ENCODE results near the gene ATCAY. TPM values are rescaled to one million over a fixed set of nuclear protein-coding genes. Genes with fewer than 3 reads are reported as not detected.

ATCAY gene
- polyA plus RNA-seq, 2 of the 4 experiments (the other 2 are of a cell fraction) = 0.06 TPM; not detected in 1

- H3K4me1 ChIP-seq = no peaks in the 10 kb centered on the region
- ChIA-PET CTCF (interaction anchor here (1.5 kb wide), 1 partner anchor 9 kb away, joined by 4 read pairs; no protein-coding TSS in a partner anchor), POLR2A (interaction anchor here (0.5 kb wide), 1 partner anchor 12 kb away, joined by 4 read pairs; no protein-coding TSS in a partner anchor)
- no peak for DNase-seq (ENCODE audit: low read depth in 1 of 2, low spot score in 1 of 2)
- H3K9me3 ChIP-seq = no peaks in the 10 kb centered on the region
- no peak for ATAC-seq
- H3K4me2 ChIP-seq = no peak overlapping the region
- TF ChIP-seq HOXB5 (CRISPR knock-in tag; IDR thresholded peaks at IDR 0.05) (no peak), ZNF302 (CRISPR knock-in tag; IDR thresholded peaks at IDR 0.05) (no peak), NPAS2 (CRISPR knock-in tag; IDR thresholded peaks at IDR 0.05; ENCODE audit: borderline replicate concordance) (no peak), USF2 (IDR thresholded peaks at IDR 0.05) (no peak)
- TF ChIP-seq, protein P1, sequence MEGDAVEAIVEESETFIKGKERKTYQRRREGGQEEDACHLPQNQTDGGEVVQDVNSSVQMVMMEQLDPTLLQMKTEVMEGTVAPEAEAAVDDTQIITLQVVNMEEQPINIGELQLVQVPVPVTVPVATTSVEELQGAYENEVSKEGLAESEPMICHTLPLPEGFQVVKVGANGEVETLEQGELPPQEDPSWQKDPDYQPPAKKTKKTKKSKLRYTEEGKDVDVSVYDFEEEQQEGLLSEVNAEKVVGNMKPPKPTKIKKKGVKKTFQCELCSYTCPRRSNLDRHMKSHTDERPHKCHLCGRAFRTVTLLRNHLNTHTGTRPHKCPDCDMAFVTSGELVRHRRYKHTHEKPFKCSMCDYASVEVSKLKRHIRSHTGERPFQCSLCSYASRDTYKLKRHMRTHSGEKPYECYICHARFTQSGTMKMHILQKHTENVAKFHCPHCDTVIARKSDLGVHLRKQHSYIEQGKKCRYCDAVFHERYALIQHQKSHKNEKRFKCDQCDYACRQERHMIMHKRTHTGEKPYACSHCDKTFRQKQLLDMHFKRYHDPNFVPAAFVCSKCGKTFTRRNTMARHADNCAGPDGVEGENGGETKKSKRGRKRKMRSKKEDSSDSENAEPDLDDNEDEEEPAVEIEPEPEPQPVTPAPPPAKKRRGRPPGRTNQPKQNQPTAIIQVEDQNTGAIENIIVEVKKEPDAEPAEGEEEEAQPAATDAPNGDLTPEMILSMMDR (IDR thresholded peaks at IDR 0.05) = no peak
- WGBS (ENCODE audit: missing lambda C conversion rate) = 65% methylated on average over 18 of the region's 25 CpGs
- FAIRE-seq = no peak
- no peak overlapping the region for H3K27ac ChIP-seq
- H3K4me3 ChIP-seq = no peak overlapping the region
These were observed 17.5 kb upstream of the ATCAY start for GRCh38 chr19:3862826-3863500.

- 66% methylated on average over 8 of the region's 12 CpGs for WGBS (ENCODE audit: missing lambda C conversion rate)
- CTCF ChIA-PET = interaction anchor here (1.5 kb wide), 1 partner anchor 9 kb away, joined by 4 read pairs; no protein-coding TSS in a partner anchor
- TF ChIP-seq PHF8 (IDR thresholded peaks at IDR 0.05; ENCODE audit: borderline replicate concordance, low read depth) (no peak), HOXA7 (CRISPR knock-in tag; IDR thresholded peaks at IDR 0.05) (no peak), ZC3H11A (IDR thresholded peaks at IDR 0.05) (no peak), USF2 (IDR thresholded peaks at IDR 0.05) (no peak), SREBF2 (IDR thresholded peaks at IDR 0.05) (no peak), EHMT2 (IDR thresholded peaks at IDR 0.05; ENCODE audit: low read depth) (no peak), MAZ (IDR thresholded peaks at IDR 0.05; ENCODE audit: borderline replicate concordance, low read depth, low read length) (no peak), RARB (CRISPR knock-in tag; IDR thresholded peaks at IDR 0.05) (no peak), HES2 (IDR thresholded peaks at IDR 0.05) (no peak), FOXS1 (CRISPR knock-in tag; IDR thresholded peaks at IDR 0.05) (no peak), HDAC2 (IDR thresholded peaks at IDR 0.05) (no peak), CBX8 (IDR thresholded peaks at IDR 0.05) (no peak)
- TF ChIP-seq, protein P2, sequence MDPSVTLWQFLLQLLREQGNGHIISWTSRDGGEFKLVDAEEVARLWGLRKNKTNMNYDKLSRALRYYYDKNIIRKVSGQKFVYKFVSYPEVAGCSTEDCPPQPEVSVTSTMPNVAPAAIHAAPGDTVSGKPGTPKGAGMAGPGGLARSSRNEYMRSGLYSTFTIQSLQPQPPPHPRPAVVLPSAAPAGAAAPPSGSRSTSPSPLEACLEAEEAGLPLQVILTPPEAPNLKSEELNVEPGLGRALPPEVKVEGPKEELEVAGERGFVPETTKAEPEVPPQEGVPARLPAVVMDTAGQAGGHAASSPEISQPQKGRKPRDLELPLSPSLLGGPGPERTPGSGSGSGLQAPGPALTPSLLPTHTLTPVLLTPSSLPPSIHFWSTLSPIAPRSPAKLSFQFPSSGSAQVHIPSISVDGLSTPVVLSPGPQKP (IDR thresholded peaks at IDR 0.05; ENCODE audit: low read depth, low read length) = no peak
- TF ChIP-seq, protein P3, sequence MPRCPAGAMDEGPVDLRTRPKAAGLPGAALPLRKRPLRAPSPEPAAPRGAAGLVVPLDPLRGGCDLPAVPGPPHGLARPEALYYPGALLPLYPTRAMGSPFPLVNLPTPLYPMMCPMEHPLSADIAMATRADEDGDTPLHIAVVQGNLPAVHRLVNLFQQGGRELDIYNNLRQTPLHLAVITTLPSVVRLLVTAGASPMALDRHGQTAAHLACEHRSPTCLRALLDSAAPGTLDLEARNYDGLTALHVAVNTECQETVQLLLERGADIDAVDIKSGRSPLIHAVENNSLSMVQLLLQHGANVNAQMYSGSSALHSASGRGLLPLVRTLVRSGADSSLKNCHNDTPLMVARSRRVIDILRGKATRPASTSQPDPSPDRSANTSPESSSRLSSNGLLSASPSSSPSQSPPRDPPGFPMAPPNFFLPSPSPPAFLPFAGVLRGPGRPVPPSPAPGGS (IDR thresholded peaks at IDR 0.05) = no peak
- TF ChIP-seq, protein P4, sequence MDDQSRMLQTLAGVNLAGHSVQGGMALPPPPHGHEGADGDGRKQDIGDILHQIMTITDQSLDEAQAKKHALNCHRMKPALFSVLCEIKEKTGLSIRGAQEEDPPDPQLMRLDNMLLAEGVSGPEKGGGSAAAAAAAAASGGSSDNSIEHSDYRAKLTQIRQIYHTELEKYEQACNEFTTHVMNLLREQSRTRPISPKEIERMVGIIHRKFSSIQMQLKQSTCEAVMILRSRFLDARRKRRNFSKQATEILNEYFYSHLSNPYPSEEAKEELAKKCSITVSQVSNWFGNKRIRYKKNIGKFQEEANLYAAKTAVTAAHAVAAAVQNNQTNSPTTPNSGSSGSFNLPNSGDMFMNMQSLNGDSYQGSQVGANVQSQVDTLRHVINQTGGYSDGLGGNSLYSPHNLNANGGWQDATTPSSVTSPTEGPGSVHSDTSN (IDR thresholded peaks at IDR 0.05) = no peak
- TF ChIP-seq, protein P5, sequence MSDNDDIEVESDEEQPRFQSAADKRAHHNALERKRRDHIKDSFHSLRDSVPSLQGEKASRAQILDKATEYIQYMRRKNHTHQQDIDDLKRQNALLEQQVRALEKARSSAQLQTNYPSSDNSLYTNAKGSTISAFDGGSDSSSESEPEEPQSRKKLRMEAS (IDR thresholded peaks at IDR 0.05) = no peak
These were observed 16.8 kb upstream of the ATCAY start for GRCh38 chr19:3863648-3864047.

More at GRCh38 chr19:3863648-3864047, 16.8 kb upstream of the ATCAY start:
- FAIRE-seq = no peak
- POLR2A ChIA-PET = interaction anchor here (0.5 kb wide), 1 partner anchor 11 kb away, joined by 4 read pairs; no protein-coding TSS in a partner anchor
- H3K9me3 ChIP-seq = no peaks in the 10 kb centered on the region
- no peak overlapping the region for H3K4me2 ChIP-seq
- H3K27ac ChIP-seq = no peak overlapping the region
- H3K4me1 ChIP-seq = no peaks in the 10 kb centered on the region; the same call in 2 of the 3 replicates
- no peak for ATAC-seq
- no peak for DNase-seq (ENCODE audit: low read depth in 1 of 2, low spot score in 1 of 2)
- no peak overlapping the region for H3K4me3 ChIP-seq

Measured in A549 (cell line).